HG03565 (cell line): Measurements from ENCODE around the gene MYF6.

ENCODE experiments used
- ATAC-seq: cut with Tn5 transposase; IDR thresholded peaks from one replicate; pipeline ENCODE4 v1.9.1; 2021; ENCODE audit warnings: mild to moderate bottlenecking, moderate library complexity; ENCODE audit not compliant: unreplicated experiment

Gene MYF6

DNA sequence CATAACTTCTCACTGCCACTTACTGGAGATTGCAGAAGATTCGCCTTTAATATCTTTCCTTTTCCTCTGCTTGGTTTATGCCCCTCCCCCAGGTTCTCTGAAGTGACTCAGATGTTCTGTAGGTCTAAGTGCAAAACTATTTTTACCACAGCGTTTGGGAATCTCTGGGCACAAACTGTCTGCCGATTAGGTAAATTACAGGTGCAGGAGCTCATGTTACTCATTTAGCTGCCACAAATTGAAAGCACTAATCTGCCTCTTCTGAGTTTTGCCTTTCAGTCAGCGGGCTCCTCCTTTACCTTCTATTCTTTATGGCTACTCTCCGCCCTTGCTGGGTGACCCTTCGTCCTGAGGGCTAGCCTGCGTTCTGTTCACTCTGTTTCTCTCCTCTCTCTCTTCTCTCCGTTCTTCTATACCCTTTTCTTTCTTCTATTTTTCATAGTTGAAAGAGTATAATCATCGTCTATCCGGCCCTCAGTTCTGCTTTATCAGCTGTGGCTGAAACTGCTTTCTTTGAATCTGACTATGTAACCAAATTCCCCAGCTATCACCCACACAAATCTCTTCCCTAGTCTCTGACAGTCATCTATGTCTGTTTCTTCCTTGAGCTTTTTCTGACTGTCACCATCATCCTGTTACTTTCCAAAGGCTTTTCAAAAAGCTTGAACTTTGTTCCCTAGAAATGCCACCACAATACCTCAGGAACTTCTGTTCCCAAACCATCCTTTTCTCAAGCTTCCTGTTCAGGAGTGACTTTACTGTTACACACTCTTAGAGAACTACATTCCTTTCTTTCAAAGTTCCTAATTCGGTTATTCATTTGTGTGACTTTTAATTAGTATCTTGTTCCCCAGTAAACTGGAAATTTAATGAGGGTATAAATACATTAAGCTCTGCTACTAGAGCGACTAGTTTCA is 4.3 kb upstream of the MYF6 start:
- ATAC-seq = peak; percentile 85

DNA sequence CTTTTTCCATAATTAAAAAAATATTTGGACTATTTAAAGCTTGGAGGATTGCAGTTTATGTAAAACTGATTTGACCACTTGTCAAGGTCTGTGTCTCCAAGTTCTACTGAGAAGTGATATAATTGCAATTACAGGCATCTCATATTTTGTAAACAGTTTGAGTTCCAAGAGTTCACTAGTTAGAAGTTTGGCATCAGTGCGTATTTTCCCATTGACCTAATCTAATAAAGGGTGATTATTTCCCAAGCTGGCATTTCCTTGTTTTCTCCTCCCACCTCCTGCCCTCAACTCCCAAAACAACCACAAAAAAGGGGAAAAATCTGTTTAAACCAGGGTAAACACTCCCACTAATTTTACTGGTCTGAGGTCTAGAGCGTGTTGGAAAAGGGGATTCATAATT is 3.0 kb upstream of the MYF6 start:
- no peak for ATAC-seq

DNA sequence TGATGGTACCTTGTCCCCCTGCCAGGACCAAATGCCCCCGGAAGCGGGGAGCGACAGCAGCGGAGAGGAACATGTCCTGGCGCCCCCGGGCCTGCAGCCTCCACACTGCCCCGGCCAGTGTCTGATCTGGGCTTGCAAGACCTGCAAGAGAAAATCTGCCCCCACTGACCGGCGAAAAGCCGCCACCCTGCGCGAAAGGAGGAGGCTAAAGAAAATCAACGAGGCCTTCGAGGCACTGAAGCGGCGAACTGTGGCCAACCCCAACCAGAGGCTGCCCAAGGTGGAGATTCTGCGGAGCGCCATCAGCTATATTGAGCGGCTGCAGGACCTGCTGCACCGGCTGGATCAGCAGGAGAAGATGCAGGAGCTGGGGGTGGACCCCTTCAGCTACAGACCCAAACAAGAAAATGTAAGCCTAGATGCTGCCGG is 410 bp downstream of the MYF6 start:
- ATAC-seq = no peak

DNA sequence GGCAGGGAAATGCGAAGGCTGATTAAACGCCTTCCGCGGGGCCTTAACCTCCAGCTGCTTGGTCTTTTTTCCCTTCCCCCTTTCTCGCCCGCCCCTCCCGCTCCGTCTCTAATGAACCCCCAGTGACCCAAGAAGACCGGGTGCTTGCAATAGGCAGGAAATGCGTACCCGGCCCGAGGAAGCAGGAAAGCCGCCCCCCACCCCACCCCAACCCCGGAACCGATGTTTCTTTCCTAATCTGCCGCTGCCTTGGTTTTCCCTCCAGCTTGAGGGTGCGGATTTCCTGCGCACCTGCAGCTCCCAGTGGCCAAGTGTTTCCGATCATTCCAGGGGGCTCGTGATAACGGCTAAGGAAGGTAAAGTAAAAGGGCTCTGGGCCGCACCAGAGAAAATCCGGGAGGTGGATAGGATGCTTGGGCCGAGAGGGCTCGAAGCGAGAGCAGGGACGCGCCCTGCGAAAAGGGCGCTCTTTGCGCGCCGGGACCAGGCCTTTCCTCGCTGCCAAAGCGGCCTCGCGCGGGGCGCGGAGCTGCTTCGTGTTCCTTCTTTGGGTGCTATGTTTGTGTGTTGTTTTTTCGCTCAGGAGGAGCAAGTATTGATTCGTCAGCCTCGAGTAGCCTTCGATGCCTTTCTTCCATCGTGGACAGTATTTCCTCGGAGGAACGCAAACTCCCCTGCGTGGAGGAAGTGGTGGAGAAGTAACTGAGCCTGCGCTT is 983 bp downstream of the MYF6 start:
- ATAC-seq = no peak

DNA sequence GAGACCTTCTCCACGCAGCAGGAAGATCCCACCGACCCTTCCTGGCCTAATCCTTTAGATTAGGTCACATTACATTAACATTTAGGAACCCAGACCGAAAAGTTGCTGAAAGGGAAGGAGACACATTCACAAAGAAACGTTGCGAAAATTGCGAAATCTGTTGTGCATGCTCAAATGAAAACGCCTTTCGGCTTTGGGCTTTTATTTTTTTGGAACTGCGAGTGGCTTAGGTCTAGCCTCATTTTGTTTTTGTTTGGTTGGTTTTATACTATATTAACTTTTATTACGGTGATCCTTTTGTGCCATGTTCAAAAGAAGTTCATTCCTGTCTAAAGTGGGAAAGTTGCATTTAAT is 1.5 kb downstream of the MYF6 start:
- ATAC-seq = no peak

DNA sequence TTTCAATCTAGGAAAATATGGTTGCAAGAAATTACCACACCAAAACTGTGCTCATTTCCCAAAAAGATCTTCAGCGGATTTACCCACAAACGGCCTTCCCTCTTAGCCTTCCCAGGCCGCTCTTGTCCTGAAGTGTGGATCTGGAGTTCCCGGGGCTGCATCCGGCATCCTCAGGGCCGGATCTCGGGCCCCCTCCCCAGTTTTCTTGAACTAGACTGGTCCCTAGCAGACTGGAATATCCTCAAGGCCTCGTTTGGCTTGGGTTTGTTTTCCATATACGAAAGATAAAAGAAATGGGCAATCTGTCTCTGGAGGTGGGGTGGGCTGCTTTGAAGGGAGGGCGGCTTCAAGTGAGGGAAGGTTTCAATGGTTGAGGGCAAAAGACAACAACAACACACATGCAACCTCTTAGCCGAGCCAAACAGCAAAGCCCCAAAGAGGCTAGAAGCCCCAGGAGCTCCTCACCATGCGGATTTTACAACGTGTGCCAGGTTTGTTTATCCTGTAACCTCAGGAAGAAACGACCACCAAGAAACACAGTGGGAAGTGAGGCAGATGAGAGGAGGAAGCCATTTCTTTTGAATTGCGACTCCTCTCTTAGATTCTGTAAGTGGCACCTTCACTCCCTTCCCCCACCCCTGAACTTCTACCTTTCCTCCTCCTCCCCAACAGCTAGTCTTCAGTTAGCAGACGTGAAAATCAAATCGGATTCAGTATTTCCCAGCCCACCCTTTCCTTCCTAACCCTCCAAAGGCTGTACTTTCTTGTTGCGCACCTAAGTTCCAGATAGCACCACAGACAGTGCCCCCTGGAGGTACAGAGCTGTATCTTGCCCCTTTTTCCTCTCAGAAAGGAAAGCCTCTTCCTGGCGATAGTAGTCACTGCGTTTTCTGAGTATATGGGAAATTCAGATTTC is 2.6 kb downstream of the MYF6 start:
- peak; percentile 57 for ATAC-seq

DNA sequence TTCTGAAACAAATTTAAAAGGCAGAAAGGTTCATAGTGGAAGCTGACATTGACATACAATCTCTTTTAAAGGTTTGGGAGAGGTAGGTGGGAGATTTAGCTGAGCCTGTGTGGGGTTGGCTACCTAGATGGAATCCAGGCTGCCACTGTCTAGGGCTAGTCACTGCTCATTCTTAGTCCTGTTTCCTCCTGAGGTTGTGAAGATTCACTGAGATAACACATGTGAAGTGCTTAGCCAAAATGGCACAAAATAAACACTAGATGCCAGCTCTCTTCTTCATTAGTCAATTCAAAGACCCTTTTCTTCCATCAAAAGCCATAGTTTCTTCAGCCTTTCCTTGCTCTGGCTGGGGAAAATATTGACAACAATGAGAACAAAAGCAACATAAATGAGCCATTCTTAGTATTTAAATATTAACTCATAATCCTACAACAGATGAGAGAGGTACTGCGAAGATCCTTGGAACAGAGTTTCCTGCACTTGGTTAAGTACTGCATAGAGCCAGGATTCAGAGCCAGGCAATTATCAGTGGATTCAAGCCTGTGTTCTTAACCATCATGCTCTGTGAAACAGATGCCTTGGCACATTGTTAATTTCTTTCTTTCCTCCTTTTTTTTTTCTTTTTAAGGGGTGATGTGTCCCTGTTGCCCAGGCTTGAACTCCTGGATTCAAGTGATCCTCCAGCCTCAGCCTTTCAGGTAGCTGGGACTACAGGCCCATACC is 3.5 kb downstream of the MYF6 start:
- ATAC-seq = peak; percentile 7

DNA sequence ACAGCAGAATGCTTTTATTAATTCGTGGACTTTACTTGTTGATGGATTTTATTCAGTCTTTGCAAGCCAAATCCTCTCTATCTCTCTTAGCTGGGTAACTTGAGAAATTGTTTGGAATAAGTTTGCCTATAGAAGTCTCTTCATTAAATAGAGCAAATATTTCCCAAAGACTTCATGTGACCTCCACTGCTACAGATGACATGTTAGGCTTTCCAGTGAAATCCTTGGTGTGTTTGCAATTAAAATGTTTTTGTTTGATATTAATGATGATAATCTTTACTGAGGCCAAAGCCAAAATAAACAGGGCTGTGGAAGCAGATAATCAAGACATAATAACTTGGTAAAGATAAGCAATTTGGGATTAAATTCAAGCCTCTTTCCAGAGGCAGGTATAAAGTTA is 4.4 kb downstream of the MYF6 start:
- no peak for ATAC-seq

DNA sequence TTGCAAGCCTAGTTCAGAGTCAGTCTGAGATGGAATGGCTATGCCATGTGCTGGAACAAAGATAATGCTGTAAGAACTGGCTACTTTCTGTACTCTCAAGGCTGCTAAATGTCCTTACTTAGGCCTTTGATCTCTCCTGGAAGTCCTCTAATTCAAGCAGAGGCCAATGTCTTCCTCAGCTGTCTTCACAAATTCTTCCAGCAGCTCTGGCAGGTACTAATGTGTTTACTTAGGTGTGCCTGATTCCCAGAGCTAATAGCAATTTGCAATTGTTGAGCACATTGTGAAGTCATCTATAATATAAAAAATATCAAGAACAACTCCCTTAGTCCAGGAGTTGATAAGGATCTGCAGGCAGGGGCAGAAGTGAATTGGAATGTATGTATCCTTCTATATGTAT is 5.4 kb downstream of the MYF6 start:
- no peak for ATAC-seq

DNA sequence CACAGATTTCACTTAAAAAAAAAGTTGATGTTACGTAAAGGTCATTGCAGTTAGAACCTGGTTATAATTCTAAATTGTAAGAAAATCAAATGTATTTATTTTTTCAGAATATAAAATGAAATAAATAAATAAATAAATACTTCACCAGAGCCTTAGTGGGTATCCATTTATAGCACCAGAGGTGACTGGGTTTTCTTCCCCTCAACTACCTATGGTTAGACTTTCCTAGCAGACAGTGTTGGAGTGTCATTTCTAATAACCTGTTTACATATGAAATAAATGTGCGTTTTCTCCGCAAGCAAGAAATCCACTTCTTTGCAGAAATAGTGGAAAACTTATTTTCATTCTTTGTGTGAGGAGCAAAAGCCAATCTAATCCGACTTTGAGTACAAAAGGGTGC is 6.0 kb downstream of the MYF6 start:
- no peak for ATAC-seq

DNA sequence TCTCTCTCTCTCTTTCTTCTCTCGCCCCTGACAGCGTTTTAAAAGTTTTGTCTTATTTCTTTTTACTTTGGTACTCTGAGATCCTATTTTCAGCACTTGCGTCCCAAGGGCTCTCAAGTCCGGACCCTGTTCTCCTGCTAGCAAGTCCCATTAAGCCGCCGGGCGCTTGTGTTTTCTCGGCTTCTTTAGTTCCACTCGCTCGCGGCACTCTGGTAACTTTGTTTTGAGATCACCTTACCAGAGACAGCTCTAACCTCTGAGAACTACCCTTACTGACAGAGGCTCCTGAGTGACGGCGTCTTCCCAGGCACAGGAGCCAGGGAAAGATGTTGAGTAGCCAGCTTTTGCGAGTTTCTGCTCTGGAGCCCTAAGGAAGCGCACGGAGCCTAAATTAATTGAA is 6.6 kb downstream of the MYF6 start:
- no peak for ATAC-seq

DNA sequence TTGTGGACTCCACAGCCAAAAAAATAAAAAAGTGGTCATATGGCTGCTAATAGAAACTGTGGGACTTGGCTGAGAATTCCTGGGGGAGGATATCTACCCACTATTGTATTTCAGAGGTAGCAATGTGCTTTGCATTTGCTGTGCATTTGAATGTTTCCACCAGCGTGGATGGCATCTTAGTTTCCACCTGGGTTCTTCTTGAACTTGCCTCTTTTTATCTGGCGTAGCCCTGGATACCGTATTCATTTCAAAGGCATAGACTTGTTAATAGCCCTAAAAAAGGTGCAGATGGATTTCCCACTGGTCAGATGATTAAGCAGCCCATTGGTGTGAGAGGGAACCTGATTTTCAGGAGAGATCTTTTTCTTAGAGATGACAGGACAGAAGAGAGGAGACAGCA is 7.4 kb downstream of the MYF6 start:
- ATAC-seq = no peak

DNA sequence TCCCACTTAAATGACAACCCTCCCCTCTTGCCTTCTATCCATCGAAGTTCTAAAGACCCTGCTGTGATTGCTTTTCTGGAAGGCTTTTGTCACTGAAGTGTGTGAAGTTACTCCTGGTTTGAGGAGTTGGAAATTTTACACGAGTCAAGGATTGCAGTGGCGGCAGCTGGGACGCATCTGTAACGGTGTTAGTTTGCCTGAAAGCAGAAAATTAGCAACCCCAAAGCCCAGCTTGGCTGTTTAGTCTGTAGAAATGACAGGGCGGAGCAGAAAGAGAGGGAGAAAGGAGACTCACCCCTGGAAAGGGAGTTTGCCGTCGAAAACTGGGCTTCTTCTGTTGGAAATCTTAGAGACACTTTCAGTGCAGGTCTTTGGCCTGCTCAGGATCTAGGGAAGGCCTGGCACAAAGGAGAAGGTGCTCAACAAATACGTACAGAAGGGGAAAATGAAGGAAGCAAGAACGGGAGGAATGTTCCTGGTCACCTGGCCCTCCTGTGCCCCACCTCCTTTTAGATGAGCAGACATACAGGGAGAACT is 8.3 kb downstream of the MYF6 start:
- ATAC-seq = no peak

DNA sequence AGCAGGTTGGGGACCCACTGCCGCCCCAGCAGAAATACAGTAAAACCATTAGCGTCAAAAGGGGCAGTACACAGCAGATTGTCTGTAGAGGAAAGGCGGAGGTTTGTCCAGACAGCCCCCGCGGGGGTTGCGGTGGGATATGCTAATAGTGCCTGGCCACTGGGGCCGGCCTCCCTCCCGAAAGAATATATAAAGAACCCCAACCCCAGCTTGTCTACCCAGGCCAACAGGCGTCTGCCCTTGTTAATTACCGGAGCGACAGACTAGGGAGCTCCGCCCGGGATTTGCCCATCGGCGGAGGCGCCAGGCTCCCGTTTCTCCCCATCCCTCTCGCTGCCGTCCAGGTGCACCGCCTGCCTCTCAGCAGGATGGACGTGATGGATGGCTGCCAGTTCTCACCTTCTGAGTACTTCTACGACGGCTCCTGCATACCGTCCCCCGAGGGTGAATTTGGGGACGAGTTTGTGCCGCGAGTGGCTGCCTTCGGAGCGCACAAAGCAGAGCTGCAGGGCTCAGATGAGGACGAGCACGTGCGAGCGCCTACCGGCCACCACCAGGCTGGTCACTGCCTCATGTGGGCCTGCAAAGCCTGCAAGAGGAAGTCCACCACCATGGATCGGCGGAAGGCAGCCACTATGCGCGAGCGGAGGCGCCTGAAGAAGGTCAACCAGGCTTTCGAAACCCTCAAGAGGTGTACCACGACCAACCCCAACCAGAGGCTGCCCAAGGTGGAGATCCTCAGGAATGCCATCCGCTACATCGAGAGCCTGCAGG is 9.4 kb downstream of the MYF6 start, which contains the start of gene MYF5:
Gene MYF5, plus strand, starts transcription at position 217 of the 774 bp plus-strand sequence. Its CDS starts 152 bp downstream, at position 369.
- ATAC-seq = no peak

DNA sequence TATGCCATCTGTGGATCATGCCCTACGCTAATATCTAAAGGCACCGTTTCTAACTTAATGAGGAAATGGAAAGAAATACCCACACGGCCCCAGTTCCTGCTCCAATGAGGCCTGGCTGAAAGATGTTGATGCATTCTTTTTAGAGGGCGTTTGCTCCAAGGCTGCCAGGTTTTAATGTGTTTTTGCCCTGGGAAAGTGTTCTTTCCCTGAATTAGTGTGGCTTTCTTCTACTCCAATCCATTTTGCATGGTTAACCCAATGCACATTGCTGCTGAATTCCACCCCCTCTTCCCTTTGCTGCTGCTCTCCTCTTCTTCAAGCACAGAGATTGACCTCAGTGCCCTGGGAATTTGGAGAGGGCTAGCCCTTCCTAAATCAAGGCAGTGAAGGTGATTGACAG is 10.4 kb downstream of the MYF6 start:
- ATAC-seq = no peak

DNA sequence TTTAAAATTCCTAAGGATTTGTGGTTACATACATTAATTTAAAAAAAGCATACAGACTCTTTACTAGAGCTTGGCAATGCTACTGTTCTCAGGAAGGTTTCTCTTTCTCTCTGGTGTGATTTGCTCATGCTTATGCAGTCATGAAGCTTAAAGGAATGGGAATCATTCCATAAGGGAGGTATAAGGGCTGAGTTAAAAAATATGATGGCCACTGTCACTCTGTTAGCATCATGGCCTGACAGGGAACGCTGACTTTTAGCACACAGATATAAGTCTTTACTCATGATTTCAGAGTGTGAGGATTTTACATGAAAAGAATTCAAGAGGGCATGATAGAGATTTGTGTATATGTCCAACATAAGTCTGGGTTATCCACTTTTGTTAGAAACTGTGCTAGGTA is 13.1 kb downstream of the MYF6 start:
- no peak for ATAC-seq

DNA sequence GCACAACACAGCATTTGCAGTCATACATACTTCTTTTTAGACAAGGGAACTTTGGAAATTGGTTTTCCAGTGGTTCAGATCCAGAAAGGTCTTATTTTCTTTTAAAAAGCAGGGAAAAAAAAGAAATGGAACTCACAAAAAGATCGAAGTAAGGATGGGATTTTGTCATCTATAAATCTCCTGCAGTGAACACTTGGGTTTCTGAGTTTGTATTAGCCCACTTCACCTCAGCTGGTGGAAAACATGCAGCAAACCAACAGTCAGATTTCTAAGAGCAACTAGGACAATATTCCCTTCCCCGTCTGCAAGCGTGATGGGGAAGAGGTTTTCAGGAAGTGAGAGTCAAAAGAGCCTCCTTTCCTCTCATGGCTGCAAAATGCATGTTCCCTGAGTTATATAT is 13.9 kb downstream of the MYF6 start:
- ATAC-seq = no peak

DNA sequence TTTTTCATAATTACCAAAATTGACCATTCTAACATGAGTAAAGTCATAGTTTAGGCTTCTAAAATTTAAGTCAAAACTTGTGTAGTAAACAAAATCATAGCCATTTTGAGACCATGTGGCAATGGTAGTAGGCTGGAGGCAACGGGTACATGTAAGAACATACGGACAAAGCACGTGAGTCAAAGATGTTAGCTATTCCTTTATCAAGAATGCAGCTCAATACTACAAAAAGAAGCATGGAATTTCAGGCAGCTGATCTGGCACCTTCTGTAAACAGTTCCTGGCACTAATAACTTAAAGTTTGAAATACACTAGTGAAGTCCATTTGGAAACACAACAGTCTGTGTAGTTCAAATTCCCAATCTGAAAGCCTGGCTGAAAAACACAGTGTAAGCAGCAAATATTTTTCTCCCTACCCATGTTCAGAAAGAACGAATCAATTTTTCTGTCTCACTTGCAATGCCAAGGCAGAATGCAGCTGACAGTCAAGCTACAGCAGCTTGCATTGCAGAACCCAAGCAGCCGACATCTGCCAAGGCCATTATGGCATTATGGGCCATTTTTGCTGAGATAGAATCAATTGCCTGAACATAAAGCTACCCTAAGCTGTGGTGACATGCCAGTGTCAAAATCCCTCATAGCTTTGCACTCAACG is 38.5 kb downstream of the MYF6 start:
- ATAC-seq = no peak

DNA sequence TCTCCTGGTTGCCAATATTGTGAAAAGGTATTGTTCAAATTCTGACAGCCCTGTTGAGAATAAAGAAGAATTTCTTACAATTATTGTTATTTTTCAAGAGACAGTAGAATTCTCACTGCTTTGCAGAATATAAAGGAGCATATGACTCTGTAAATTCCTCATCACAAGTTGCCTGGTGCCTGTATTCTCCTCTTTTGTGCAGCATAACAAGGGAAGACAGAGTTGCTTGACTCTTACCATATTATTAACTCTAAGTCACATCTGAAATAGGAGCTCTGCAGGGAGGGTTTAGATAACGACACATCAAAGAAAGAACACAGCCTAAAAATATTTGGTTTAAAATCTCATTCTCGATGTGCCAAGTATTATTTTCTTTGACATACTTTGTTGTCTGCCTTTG is 40.4 kb downstream of the MYF6 start:
- no peak for ATAC-seq
